GM21576 (cell line): ENCODE measurements around the gene RPTOR.

Experiments
- ATAC-seq: cut with Tn5 transposase; IDR thresholded peaks from one replicate; pipeline ENCODE4 v1.9.1; 2021; ENCODE audit warnings: mild to moderate bottlenecking, moderate library complexity; ENCODE audit not compliant: unreplicated experiment

RPTOR gene

GRCh38 chr17:80709090-80709695 lies 164.6 kb downstream of the RPTOR start:
- no peak for ATAC-seq

GRCh38 chr17:80710714-80711302 lies 166.2 kb downstream of the RPTOR start:
- no peak for ATAC-seq

- ATAC-seq: no peak
These were observed 167.5 kb downstream of the RPTOR start for GRCh38 chr17:80712089-80712488.

GRCh38 chr17:80712606-80713005 lies 168.0 kb downstream of the RPTOR start:
- ATAC-seq: no peak

GRCh38 chr17:80716986-80717719 lies 172.5 kb downstream of the RPTOR start:
- no peak for ATAC-seq

- ATAC-seq: no peak
These were observed 173.1 kb downstream of the RPTOR start for GRCh38 chr17:80717720-80718083.

GRCh38 chr17:80718428-80718827 lies 173.8 kb downstream of the RPTOR start:
- ATAC-seq: no peak

GRCh38 chr17:80719449-80719848 lies 174.8 kb downstream of the RPTOR start:
- no peak for ATAC-seq

- no peak for ATAC-seq
These were observed 176.3 kb downstream of the RPTOR start for GRCh38 chr17:80720610-80721577.

- ATAC-seq: no peak
These were observed 178.0 kb downstream of the RPTOR start for GRCh38 chr17:80722661-80723060.

- no peak for ATAC-seq
These were observed 180.2 kb downstream of the RPTOR start for GRCh38 chr17:80724775-80725266.

GRCh38 chr17:80725517-80725916 lies 180.9 kb downstream of the RPTOR start:
- ATAC-seq: no peak

- ATAC-seq: no peak
These were observed 182.1 kb downstream of the RPTOR start for GRCh38 chr17:80726558-80727408.

- no peak for ATAC-seq
These were observed 182.7 kb downstream of the RPTOR start for GRCh38 chr17:80727409-80727755.

GRCh38 chr17:80729016-80729415 lies 184.4 kb downstream of the RPTOR start:
- ATAC-seq: no peak

GRCh38 chr17:80729761-80730160 lies 185.1 kb downstream of the RPTOR start:
- no peak for ATAC-seq

- ATAC-seq: no peak
These were observed 186.1 kb downstream of the RPTOR start for GRCh38 chr17:80730739-80731138.

GRCh38 chr17:80731323-80731722 lies 186.7 kb downstream of the RPTOR start:
- ATAC-seq: no peak

- no peak for ATAC-seq
These were observed 187.6 kb downstream of the RPTOR start for GRCh38 chr17:80732268-80732667.
